Dermis blood vessel endothelial cell (primary cell): Measurements from ENCODE around the gene RNF34. TPM values are rescaled to one million over a fixed set of nuclear protein-coding genes. Genes with fewer than 3 reads are reported as not detected.

Experiments
- DNase-seq: peaks from one replicate; pipeline ENCODE4 v3.0.0; 2010
- total RNA-seq: library from RNA; depleted of rRNA; stranded (reverse); fragments of >200 nt; gene quantifications from 2 replicates; pipeline ENCODE4 v1.2.3, GENCODE V29; 2014

The RNF34 gene
- total RNA-seq, 1 donor from 2014 or later: 60.8 TPM

DNA sequence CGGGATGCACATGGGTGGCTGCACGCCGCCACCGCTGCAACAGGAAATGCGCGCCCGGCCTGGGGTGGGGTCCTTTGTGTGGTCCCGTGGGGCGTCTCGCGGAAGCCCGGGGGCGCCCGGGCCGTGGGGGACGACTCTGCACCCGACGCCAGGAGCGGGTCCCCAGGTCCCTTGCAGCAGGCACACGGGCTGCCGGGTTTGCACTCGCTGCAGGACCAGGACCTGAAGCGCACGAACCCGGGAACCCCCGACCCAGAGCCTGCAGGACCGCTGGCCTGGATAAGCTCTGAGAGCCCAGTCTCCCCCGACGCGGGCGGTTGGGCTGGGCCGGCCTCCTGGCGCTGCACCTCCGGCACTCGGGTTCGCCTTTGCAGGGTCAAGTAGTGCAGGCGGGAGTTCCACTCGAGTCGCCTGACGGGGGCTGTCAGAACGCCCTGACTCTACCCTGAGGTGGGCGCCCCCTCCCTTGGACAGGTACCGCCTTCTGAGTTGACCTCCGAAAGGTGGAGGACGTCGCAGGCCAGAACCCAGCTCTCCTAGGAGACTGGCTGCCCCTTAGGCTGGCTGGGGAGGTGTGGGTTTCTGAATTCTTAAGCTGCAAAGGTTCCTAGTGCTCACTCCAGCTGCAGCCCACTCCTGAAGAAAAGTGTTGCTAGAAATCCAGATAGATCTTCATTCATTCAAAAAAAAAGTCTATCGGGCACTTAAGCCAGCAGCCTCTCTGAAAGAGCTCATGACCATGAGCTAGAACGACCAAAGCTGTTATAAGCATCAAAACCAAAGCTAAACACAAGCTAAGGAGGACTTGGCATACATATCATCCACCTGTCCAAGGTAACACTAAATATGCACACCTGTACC is 68.0 kb downstream of the RNF34 start:
- DNase-seq: peak; percentile 46

DNA sequence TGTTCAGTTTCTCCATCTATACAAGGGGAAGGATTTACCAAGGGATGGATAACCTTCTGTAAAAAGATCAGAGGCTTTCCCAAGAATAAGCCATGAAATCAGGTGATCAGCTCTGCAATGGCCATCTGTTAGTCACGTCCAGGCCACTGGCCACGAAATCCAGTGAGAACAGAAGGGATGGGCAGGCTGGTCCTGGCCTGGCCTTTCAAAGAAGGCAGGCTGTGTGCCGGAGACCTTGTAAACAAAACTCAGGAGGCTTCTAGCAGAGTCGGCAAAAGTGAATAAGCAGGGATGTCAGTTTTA is 68.5 kb downstream of the RNF34 start:
- no peak for DNase-seq

DNA sequence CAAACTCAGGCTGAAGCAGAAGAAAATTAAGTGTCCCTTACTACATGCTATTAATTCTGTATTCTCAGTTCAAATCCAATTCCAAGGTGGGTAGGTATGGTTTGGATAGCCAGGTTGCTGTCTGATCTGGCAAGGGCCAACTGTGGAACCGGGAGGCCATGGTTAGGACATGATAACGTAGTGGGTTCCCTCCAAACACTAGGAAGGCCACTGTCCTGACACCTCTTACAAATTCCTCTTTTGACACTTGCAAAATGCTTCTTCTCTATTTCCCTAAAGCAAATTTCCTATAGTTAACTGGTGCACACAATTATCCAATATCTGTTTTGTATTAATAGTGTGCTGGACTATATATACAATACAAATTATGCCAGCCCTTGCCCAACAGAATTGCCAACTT is 70.8 kb downstream of the RNF34 start:
- DNase-seq: no peak

DNA sequence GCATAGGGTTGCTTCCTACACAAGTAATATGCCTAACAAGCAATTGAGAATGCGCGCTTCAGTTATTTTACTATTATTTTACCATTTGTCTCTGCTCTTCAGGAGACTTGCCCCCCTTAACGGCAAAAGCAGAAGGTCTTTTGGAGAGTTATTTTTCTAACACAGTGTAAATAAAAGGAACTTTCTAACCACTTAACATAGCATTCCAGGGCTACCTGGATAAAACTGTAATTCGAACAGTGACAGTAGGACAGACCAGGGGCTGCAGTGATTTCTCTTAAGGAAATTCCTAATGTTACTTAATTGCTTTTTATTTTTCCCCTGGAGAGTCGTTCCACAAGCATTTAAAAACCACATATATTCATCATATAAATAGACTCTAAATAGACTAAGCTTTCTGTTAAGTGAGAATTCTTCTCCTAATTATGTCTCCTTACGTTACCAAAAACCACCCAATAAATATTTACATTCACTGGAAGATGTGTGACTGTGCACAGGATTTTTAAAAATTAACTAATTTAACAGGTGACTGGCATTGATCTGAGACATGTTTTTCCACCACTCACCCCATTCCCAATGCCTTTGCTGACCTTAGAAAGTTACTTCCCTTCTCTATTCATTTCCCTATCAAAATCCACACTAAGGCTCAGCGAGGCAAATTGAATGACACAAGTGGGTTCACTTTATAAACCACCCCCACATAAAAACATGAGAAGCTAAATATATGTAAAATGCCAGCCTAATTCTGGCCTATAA is 72.4 kb downstream of the RNF34 start:
- no peak for DNase-seq

Other genes with a start within 250 kb of the RNF34 start
- 105 and 193 TPM in 2 replicates for gene P2RX4, start 190.0 kb upstream of the RNF34 start, total RNA-seq
- gene CAMKK2, start 103.4 kb upstream of the RNF34 start, total RNA-seq: 29.8 and 49.1 TPM in 2 replicates
- gene ANAPC5, start 47.7 kb upstream of the RNF34 start, total RNA-seq: 145 and 146 TPM in 2 replicates
- gene KDM2B, start 180.9 kb downstream of the RNF34 start, total RNA-seq: 29.4 and 32.0 TPM in 2 replicates
- gene ORAI1, start 226.4 kb downstream of the RNF34 start, total RNA-seq: 20.3 and 35.2 TPM in 2 replicates